CD4-positive, alpha-beta T cell (primary cell): Measurements from ENCODE around the gene GOLGA6L2. TPM values are rescaled to one million over a fixed set of nuclear protein-coding genes. Genes with fewer than 3 reads are reported as not detected.

Experiments
- ATAC-seq: fragments of 200-7000 bp; cut with Tn5 transposase; one replicate; pipeline ENCODE4 v1.10.0; 2022; ENCODE audit warnings: mild to moderate bottlenecking; ENCODE audit not compliant: poor library complexity
- CTCF ChIA-PET: fragments of 350-600 bp; sonication (Branson Sonifier 250); formaldehyde crosslinking; loops from one replicate; lab custom pipeline; 2021; ENCODE audit warnings: antibody characterized with exemption, inconsistent platforms; lab: Charles Lee
- POLR2A ChIA-PET: fragments of 350-600 bp; sonication (Branson Sonifier 250); formaldehyde crosslinking; loops from one replicate; lab custom pipeline; 2021; ENCODE audit warnings: antibody characterized with exemption, inconsistent platforms; lab: Charles Lee
- DNase-seq, 14 experiments: peaks; one replicate each; pipeline ENCODE4 v3.0.0-alpha.2; 2013 to 2020; ENCODE audit warnings: mixed read lengths in 2 of 14
- H3K27ac ChIP-seq, 2 donors: one replicate each; pipeline versions ENCODE4 v1.5.1 to v1.7.0; 2013; ENCODE audit warnings: low read length in 2 of 2, low read depth in 1 of 2, mild to moderate bottlenecking in 1 of 2
- H3K27me3 ChIP-seq, 2 experiments: 1 replicate in 1 of 2; 2 replicates in 1 of 2; pipeline versions ENCODE4 v1.6.1 to v1.7.0; 2013; ENCODE audit warnings: low read length in 2 of 2, control low read depth in 1 of 2, mild to moderate bottlenecking in 1 of 2, moderate library complexity in 1 of 2; ENCODE audit not compliant: insufficient read depth in 2 of 2, control insufficient read depth in 1 of 2
- H3K36me3 ChIP-seq: one replicate; pipeline ENCODE4 v1.6.1; 2013; ENCODE audit warnings: low read length, control low read depth; ENCODE audit not compliant: insufficient read depth
- H3K4me1 ChIP-seq: one replicate; pipeline ENCODE4 v1.6.1; 2013; ENCODE audit warnings: low read length, control low read depth; ENCODE audit not compliant: insufficient read depth
- H3K4me3 ChIP-seq: one replicate; pipeline ENCODE4 v1.5.1; 2013; ENCODE audit warnings: mild to moderate bottlenecking, low read length, moderate library complexity
- H3K9me3 ChIP-seq, 2 experiments: 1 replicate in 1 of 2; 2 replicates in 1 of 2; pipeline versions ENCODE4 v1.6.1 to v1.7.0; 2013; ENCODE audit warnings: low read length in 2 of 2, mild to moderate bottlenecking in 2 of 2, control low read depth in 1 of 2, moderate library complexity in 1 of 2; ENCODE audit not compliant: control insufficient read depth in 1 of 2, insufficient read depth in 1 of 2
- H3K27ac Mint-ChIP-seq: one replicate; pipeline ENCODE4 v1.8.0; 2020; ENCODE audit warnings: mixed read lengths
- H3K27me3 Mint-ChIP-seq: one replicate; pipeline ENCODE4 v1.8.0; 2021; ENCODE audit warnings: mixed read lengths
- H3K36me3 Mint-ChIP-seq: one replicate; pipeline ENCODE4 v1.8.0; 2021; ENCODE audit warnings: low read depth, mixed read lengths
- H3K4me1 Mint-ChIP-seq: one replicate; pipeline ENCODE4 v1.8.0; 2021; ENCODE audit warnings: low read depth, mixed read lengths
- H3K4me3 Mint-ChIP-seq: one replicate; pipeline ENCODE4 v1.8.0; 2020; ENCODE audit warnings: mild to moderate bottlenecking, mixed read lengths
- H3K9me3 Mint-ChIP-seq: one replicate; pipeline ENCODE4 v1.8.0; 2020; ENCODE audit warnings: mixed read lengths
- intact Hi-C, 2 experiments: fragments of 100-400 bp; cut with DNase I in 1 of 2; cut with micrococcal nuclease in 1 of 2; formaldehyde crosslinking; loops; one replicate each; pipeline versions ENCODE4 v1.15.1 to v1.9.0; 2023 to 2025; cut with DNase I, micrococcal nuclease
- total RNA-seq, 174 experiments: library from RNA in 2 of 174; stranded (reverse) in 2 of 174; gene quantifications; one replicate each; pipeline ENCODE4 v1.2.3 and lab custom pipeline; 2021 to 2026
- TF ChIP-seq, protein P1 (sequence below): fragments of 200-600 bp; IDR thresholded peaks from one replicate; pipeline ENCODE4 v1.8.0; 2022; ENCODE audit warnings: antibody characterized with exemption, mild to moderate bottlenecking

GOLGA6L2 gene
- total RNA-seq, 2 experiments from 2014 or later, result not detected

DNA sequence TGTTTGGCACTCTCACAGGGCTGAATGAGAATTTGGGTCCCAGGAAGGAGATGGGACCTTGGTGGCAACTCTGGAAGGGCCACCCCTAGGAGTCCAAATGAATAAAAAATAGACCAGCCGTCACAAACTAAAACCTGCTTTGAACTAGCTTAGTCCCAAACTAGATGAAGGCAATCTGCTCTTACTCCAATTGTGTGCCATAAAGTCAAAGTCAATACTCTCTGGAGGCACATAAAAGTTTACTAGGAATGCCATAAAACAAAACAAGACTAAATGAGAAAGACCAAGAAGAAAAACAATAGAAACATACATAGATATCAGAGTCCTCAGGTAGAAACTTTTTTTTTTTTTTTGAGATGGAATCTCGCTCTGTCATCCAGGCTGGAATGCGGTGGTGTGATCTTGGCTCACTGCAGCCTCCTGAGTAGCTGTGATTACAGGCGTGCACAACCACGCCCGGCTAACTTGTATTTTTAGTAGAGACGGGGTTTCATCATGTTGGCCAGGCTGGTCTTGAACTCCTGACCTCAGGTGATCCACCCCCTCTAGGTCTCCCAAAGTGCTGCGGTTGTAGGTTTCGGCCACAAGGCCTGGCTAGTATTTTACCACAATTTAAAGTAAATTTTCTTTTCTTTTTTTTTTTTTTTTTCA is 8.1 kb downstream of the GOLGA6L2 start:
- H3K4me3 Mint-ChIP-seq, result no peak overlapping the region
- no peaks in the 10 kb centered on the region for H3K36me3 Mint-ChIP-seq
- no peak overlapping the region for H3K27ac Mint-ChIP-seq
- H3K27me3 ChIP-seq, result no peaks in the 10 kb centered on the region
- peaks cover 7% of the 10 kb centered on the region for H3K27me3 Mint-ChIP-seq
- ChIA-PET CTCF (no interaction called here), POLR2A (no interaction called here)
- H3K27ac ChIP-seq, result no peak overlapping the region
- no peaks in the 10 kb centered on the region for H3K4me1 ChIP-seq
- no peaks in the 10 kb centered on the region for H3K9me3 Mint-ChIP-seq
- H3K9me3 ChIP-seq, result no peaks in the 10 kb centered on the region
- H3K4me3 ChIP-seq, result no peak overlapping the region
- intact Hi-C loops, result no loop called here
- no peak for DNase-seq
- H3K36me3 ChIP-seq, result no peaks in the 10 kb centered on the region
- H3K4me1 Mint-ChIP-seq, result no peaks in the 10 kb centered on the region
- no peak for ATAC-seq
- TF ChIP-seq, protein P1, sequence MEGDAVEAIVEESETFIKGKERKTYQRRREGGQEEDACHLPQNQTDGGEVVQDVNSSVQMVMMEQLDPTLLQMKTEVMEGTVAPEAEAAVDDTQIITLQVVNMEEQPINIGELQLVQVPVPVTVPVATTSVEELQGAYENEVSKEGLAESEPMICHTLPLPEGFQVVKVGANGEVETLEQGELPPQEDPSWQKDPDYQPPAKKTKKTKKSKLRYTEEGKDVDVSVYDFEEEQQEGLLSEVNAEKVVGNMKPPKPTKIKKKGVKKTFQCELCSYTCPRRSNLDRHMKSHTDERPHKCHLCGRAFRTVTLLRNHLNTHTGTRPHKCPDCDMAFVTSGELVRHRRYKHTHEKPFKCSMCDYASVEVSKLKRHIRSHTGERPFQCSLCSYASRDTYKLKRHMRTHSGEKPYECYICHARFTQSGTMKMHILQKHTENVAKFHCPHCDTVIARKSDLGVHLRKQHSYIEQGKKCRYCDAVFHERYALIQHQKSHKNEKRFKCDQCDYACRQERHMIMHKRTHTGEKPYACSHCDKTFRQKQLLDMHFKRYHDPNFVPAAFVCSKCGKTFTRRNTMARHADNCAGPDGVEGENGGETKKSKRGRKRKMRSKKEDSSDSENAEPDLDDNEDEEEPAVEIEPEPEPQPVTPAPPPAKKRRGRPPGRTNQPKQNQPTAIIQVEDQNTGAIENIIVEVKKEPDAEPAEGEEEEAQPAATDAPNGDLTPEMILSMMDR, result no peak

DNA sequence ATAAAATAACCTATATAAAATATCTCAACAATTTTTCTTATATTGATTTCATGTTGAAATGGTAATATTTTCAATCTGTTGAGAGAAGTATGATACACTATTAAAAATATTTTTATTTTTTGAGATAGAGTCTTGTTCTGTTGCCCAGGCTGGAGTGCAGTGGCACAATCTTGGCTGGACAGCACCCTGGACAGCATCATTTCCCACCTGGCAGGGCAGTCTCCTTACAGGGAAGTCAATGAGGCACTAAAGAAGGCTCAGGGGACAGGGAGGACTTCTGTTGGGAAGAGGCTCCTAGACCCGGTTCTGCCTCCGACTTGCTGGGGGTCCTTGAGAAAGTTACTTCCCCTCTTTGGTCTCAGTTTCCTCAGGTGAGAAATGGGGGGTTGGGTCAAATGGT is 9.4 kb downstream of the GOLGA6L2 start:
- ATAC-seq (no peak), DNase-seq (no peak)
- Mint-ChIP-seq H3K27me3 (peaks cover 5% of the 10 kb centered on the region), H3K9me3 (no peaks in the 10 kb centered on the region), H3K4me3 (no peak overlapping the region), H3K36me3 (no peaks in the 10 kb centered on the region), H3K27ac (no peak overlapping the region), H3K4me1 (no peaks in the 10 kb centered on the region)
- TF ChIP-seq, protein P1, result no peak
- no peak overlapping the region for H3K4me3 ChIP-seq
- no peak overlapping the region for H3K27ac ChIP-seq
- intact Hi-C loops, result no loop called here
- ChIA-PET POLR2A (no interaction called here), CTCF (no interaction called here)
- no peaks in the 10 kb centered on the region for H3K4me1 ChIP-seq
- H3K36me3 ChIP-seq, result no peaks in the 10 kb centered on the region
- H3K27me3 ChIP-seq, result no peaks in the 10 kb centered on the region
- no peaks in the 10 kb centered on the region for H3K9me3 ChIP-seq

DNA sequence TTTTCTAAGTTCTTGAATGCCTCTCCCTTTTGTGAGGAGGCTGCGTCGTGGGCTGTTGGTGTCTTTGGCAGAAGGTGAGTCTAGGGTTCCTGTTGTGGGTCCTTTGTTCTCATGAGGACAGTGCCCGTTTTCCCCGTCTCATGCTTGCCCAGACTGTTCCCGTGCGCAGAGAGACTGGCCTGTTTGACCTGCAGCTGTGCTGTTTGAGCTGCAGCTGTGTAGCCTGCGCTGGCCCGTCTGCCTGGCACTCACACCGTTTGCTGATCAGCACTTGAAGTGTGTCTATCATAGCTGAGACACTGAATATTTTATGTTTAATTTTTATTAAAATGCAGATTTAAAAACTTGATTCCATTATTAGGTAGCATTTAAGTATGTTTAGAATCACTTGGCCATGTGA is 9.9 kb downstream of the GOLGA6L2 start:
- Mint-ChIP-seq H3K4me3 (no peak overlapping the region), H3K27ac (no peak overlapping the region), H3K4me1 (no peaks in the 10 kb centered on the region), H3K9me3 (no peaks in the 10 kb centered on the region), H3K27me3 (no peaks in the 10 kb centered on the region), H3K36me3 (no peaks in the 10 kb centered on the region)
- H3K27ac ChIP-seq, result no peak overlapping the region
- H3K4me3 ChIP-seq, result no peak overlapping the region
- no peaks in the 10 kb centered on the region for H3K9me3 ChIP-seq
- ATAC-seq (no peak), DNase-seq (no peak)
- H3K27me3 ChIP-seq, result no peaks in the 10 kb centered on the region
- ChIA-PET CTCF (no interaction called here), POLR2A (no interaction called here)
- no peaks in the 10 kb centered on the region for H3K4me1 ChIP-seq
- intact Hi-C loops, result no loop called here
- no peaks in the 10 kb centered on the region for H3K36me3 ChIP-seq
- TF ChIP-seq, protein P1, result no peak
